ENCODE data around the gene SIM2.

Gene SIM2

GRCh38 chr21:36697060-36697850 lies 1.7 kb upstream of the SIM2 start:
- H3K4me1 ChIP-seq (ENCODE audit: control insufficient read depth, insufficient read depth, low read length): peaks cover 42% of the 10 kb centered on the region
- H3K9me3 ChIP-seq (ENCODE audit: control insufficient read depth, low read length): no peaks in the 10 kb centered on the region
- no peak overlapping the region for H3K9ac ChIP-seq (ENCODE audit: low read length)
- H3K27me3 ChIP-seq (ENCODE audit: control insufficient read depth, insufficient read depth, low read length): peaks cover 97% of the 10 kb centered on the region
- H3K4me3 ChIP-seq (ENCODE audit: low read length): no peak overlapping the region
- no peaks in the 10 kb centered on the region for H3K36me3 ChIP-seq (ENCODE audit: control insufficient read depth, insufficient read depth, low read length)

- peaks cover 97% of the 10 kb centered on the region for H3K27me3 ChIP-seq (ENCODE audit: control insufficient read depth, insufficient read depth, low read length)
- no peaks in the 10 kb centered on the region for H3K36me3 ChIP-seq (ENCODE audit: control insufficient read depth, insufficient read depth, low read length)
- no peaks in the 10 kb centered on the region for H3K9me3 ChIP-seq (ENCODE audit: control insufficient read depth, low read length)
- no peak overlapping the region for H3K4me3 ChIP-seq (ENCODE audit: low read length)
- H3K4me1 ChIP-seq (ENCODE audit: control insufficient read depth, insufficient read depth, low read length): peaks cover 42% of the 10 kb centered on the region
- H3K9ac ChIP-seq (ENCODE audit: low read length): no peak overlapping the region
These were observed 997 bp upstream of the SIM2 start for GRCh38 chr21:36697851-36698384.

GRCh38 chr21:36698385-36698980 lies 432 bp upstream of the SIM2 start:
- peaks cover 42% of the 10 kb centered on the region for H3K4me1 ChIP-seq (ENCODE audit: control insufficient read depth, insufficient read depth, low read length)
- H3K9ac ChIP-seq (ENCODE audit: low read length): no peak overlapping the region
- H3K27me3 ChIP-seq (ENCODE audit: control insufficient read depth, insufficient read depth, low read length): peaks cover 97% of the 10 kb centered on the region
- no peak overlapping the region for H3K4me3 ChIP-seq (ENCODE audit: low read length)
- no peaks in the 10 kb centered on the region for H3K9me3 ChIP-seq (ENCODE audit: control insufficient read depth, low read length)
- H3K36me3 ChIP-seq (ENCODE audit: control insufficient read depth, insufficient read depth, low read length): no peaks in the 10 kb centered on the region

GRCh38 chr21:36699546-36700294 lies 805 bp downstream of the SIM2 start:
- no peaks in the 10 kb centered on the region for H3K36me3 ChIP-seq (ENCODE audit: control insufficient read depth, insufficient read depth, low read length)
- no peaks in the 10 kb centered on the region for H3K9me3 ChIP-seq (ENCODE audit: control insufficient read depth, low read length)
- no peak overlapping the region for H3K4me3 ChIP-seq (ENCODE audit: low read length)
- peaks cover 39% of the 10 kb centered on the region for H3K4me1 ChIP-seq (ENCODE audit: control insufficient read depth, insufficient read depth, low read length)
- no peak overlapping the region for H3K9ac ChIP-seq (ENCODE audit: low read length)
- H3K27me3 ChIP-seq (ENCODE audit: control insufficient read depth, insufficient read depth, low read length): peaks cover 97% of the 10 kb centered on the region

- H3K4me1 ChIP-seq (ENCODE audit: control insufficient read depth, insufficient read depth, low read length): peaks cover 43% of the 10 kb centered on the region
- H3K9me3 ChIP-seq (ENCODE audit: control insufficient read depth, low read length): no peaks in the 10 kb centered on the region
- H3K36me3 ChIP-seq (ENCODE audit: control insufficient read depth, insufficient read depth, low read length): no peaks in the 10 kb centered on the region
- no peak overlapping the region for H3K4me3 ChIP-seq (ENCODE audit: low read length)
- H3K9ac ChIP-seq (ENCODE audit: low read length): no peak overlapping the region
- H3K27me3 ChIP-seq (ENCODE audit: control insufficient read depth, insufficient read depth, low read length): peaks cover 97% of the 10 kb centered on the region
These were observed 1.5 kb downstream of the SIM2 start for GRCh38 chr21:36700295-36700970.

GRCh38 chr21:36700971-36701755 lies 2.2 kb downstream of the SIM2 start:
- Histone ChIP-seq H3K9me3 (ENCODE audit: control insufficient read depth, low read length) (no peaks in the 10 kb centered on the region), H3K9ac (ENCODE audit: low read length) (no peak overlapping the region), H3K4me3 (ENCODE audit: low read length) (no peak overlapping the region), H3K27me3 (ENCODE audit: control insufficient read depth, insufficient read depth, low read length) (peaks cover 97% of the 10 kb centered on the region), H3K4me1 (ENCODE audit: control insufficient read depth, insufficient read depth, low read length) (peaks cover 43% of the 10 kb centered on the region), H3K36me3 (ENCODE audit: control insufficient read depth, insufficient read depth, low read length) (no peaks in the 10 kb centered on the region)

- H3K4me1 ChIP-seq (ENCODE audit: control insufficient read depth, insufficient read depth, low read length): peaks cover 41% of the 10 kb centered on the region
- H3K9me3 ChIP-seq (ENCODE audit: control insufficient read depth, low read length): no peaks in the 10 kb centered on the region
- no peaks in the 10 kb centered on the region for H3K36me3 ChIP-seq (ENCODE audit: control insufficient read depth, insufficient read depth, low read length)
- H3K4me3 ChIP-seq (ENCODE audit: low read length): no peak overlapping the region
- no peak overlapping the region for H3K9ac ChIP-seq (ENCODE audit: low read length)
- peaks cover 97% of the 10 kb centered on the region for H3K27me3 ChIP-seq (ENCODE audit: control insufficient read depth, insufficient read depth, low read length)
These were observed 3.1 kb downstream of the SIM2 start for GRCh38 chr21:36701756-36702621.

- H3K9me3 ChIP-seq (ENCODE audit: control insufficient read depth, low read length): no peaks in the 10 kb centered on the region
- H3K4me1 ChIP-seq (ENCODE audit: control insufficient read depth, insufficient read depth, low read length): peaks cover 39% of the 10 kb centered on the region
- H3K4me3 ChIP-seq (ENCODE audit: low read length): no peak overlapping the region
- peaks cover 97% of the 10 kb centered on the region for H3K27me3 ChIP-seq (ENCODE audit: control insufficient read depth, insufficient read depth, low read length)
- no peaks in the 10 kb centered on the region for H3K36me3 ChIP-seq (ENCODE audit: control insufficient read depth, insufficient read depth, low read length)
- H3K9ac ChIP-seq (ENCODE audit: low read length): no peak overlapping the region
These were observed 3.7 kb downstream of the SIM2 start for GRCh38 chr21:36702622-36702968.

GRCh38 chr21:36703123-36703522 lies 4.2 kb downstream of the SIM2 start:
- peaks cover 38% of the 10 kb centered on the region for H3K4me1 ChIP-seq (ENCODE audit: control insufficient read depth, insufficient read depth, low read length)
- no peak overlapping the region for H3K4me3 ChIP-seq (ENCODE audit: low read length)
- H3K9ac ChIP-seq (ENCODE audit: low read length): no peak overlapping the region
- H3K36me3 ChIP-seq (ENCODE audit: control insufficient read depth, insufficient read depth, low read length): no peaks in the 10 kb centered on the region
- peaks cover 97% of the 10 kb centered on the region for H3K27me3 ChIP-seq (ENCODE audit: control insufficient read depth, insufficient read depth, low read length)
- no peaks in the 10 kb centered on the region for H3K9me3 ChIP-seq (ENCODE audit: control insufficient read depth, low read length)

GRCh38 chr21:36703626-36704280 lies 4.8 kb downstream of the SIM2 start:
- Histone ChIP-seq H3K4me1 (ENCODE audit: control insufficient read depth, insufficient read depth, low read length) (peaks cover 40% of the 10 kb centered on the region), H3K4me3 (ENCODE audit: low read length) (no peak overlapping the region)

More at GRCh38 chr21:36703626-36704280, 4.8 kb downstream of the SIM2 start:
- Histone ChIP-seq H3K9me3 (ENCODE audit: control insufficient read depth, low read length) (no peaks in the 10 kb centered on the region), H3K9ac (ENCODE audit: low read length) (no peak overlapping the region), H3K27me3 (ENCODE audit: control insufficient read depth, insufficient read depth, low read length) (peaks cover 98% of the 10 kb centered on the region), H3K36me3 (ENCODE audit: control insufficient read depth, insufficient read depth, low read length) (no peaks in the 10 kb centered on the region)

Measured in mucosa of stomach (tissue), 1 donor.